CD14-positive monocyte (primary cell): Measurements from ENCODE around the gene PRLR. TPM values are rescaled to one million over a fixed set of nuclear protein-coding genes. Genes with fewer than 3 reads are reported as not detected.

Experiments
- DNase-seq, 3 donors: peaks; one replicate each; pipeline ENCODE4 v3.0.0-alpha.2; 2011 to 2022
- H2AFZ ChIP-seq: 2 replicates; pipeline ENCODE4 v1.6.0; 2012; ENCODE audit warnings: mild to moderate bottlenecking, low read depth, low read length, inconsistent platforms; ENCODE audit not compliant: insufficient read depth, poor library complexity, severe bottlenecking
- H3K27ac ChIP-seq, 2 donors: 1 replicate in 1 of 2; 2 replicates in 1 of 2; pipeline ENCODE4 v1.5.1; 2012 to 2013; ENCODE audit warnings: low read length in 2 of 2, control low read depth in 1 of 2, inconsistent platforms in 1 of 2, low read depth in 1 of 2, mild to moderate bottlenecking in 1 of 2
- H3K27me3 ChIP-seq, 2 donors: one replicate each; pipeline versions ENCODE4 v1.6.0 to v1.6.1; 2011 to 2013; ENCODE audit warnings: low read length in 2 of 2; ENCODE audit not compliant: control insufficient read depth in 2 of 2, insufficient read depth in 2 of 2
- H3K36me3 ChIP-seq, 2 donors: replicated peaks in 1 of 2; 1 replicate in 1 of 2; 2 replicates in 1 of 2; pipeline versions ENCODE4 v1.5.1 to v1.6.1; 2012 to 2013; ENCODE audit warnings: low read length in 2 of 2, control low read depth in 1 of 2, inconsistent platforms in 1 of 2, mild to moderate bottlenecking in 1 of 2; ENCODE audit not compliant: insufficient read depth in 2 of 2, control insufficient read depth in 1 of 2
- H3K4me1 ChIP-seq, 2 donors: 1 replicate in 1 of 2; 2 replicates in 1 of 2; pipeline versions ENCODE4 v1.5.1 to v1.6.1; 2012 to 2013; ENCODE audit warnings: low read length in 2 of 2, control low read depth in 1 of 2, inconsistent platforms in 1 of 2, mild to moderate bottlenecking in 1 of 2, moderate library complexity in 1 of 2; ENCODE audit not compliant: insufficient read depth in 2 of 2, control insufficient read depth in 1 of 2
- H3K4me2 ChIP-seq: replicated peaks from 2 replicates; pipeline ENCODE3; 2012; ENCODE audit warnings: low read length, moderate library complexity, mild to moderate bottlenecking; ENCODE audit not compliant: poor library complexity, severe bottlenecking; ENCODE audit errors: extremely low read depth
- H3K4me3 ChIP-seq, 3 experiments: fragments of 200-600 bp in 1 of 3; sonication (generic) in 1 of 3; replicated peaks in 1 of 3; 1 replicate in 2 of 3; 2 replicates in 1 of 3; pipeline ENCODE4 v1.5.1; 2011 to 2013; ENCODE audit warnings: low read length in 3 of 3, mild to moderate bottlenecking in 3 of 3, control low read depth in 2 of 3, low read depth in 2 of 3, inconsistent platforms in 1 of 3, moderate library complexity in 1 of 3
- H3K79me2 ChIP-seq: 2 replicates; pipeline ENCODE4 v1.6.0; 2012; ENCODE audit warnings: mild to moderate bottlenecking, control low read depth, inconsistent platforms, low read length, moderate library complexity; ENCODE audit not compliant: insufficient read depth
- H3K9ac ChIP-seq: 2 replicates; pipeline ENCODE4 v1.6.0; 2017; ENCODE audit warnings: low read length, mild to moderate bottlenecking; ENCODE audit not compliant: insufficient read depth, poor library complexity, severe bottlenecking
- H3K9me3 ChIP-seq, 2 donors: replicated peaks in 1 of 2; 1 replicate in 1 of 2; 2 replicates in 1 of 2; pipeline versions ENCODE4 v1.5.1 to v1.6.1; 2012 to 2013; ENCODE audit warnings: low read length in 2 of 2, control low read depth in 1 of 2; ENCODE audit not compliant: control insufficient read depth in 1 of 2, insufficient read depth in 1 of 2
- H4K20me1 ChIP-seq: 2 replicates; pipeline ENCODE4 v1.6.0; 2012; ENCODE audit warnings: mild to moderate bottlenecking, low read length, control low read depth, moderate library complexity; ENCODE audit not compliant: insufficient read depth
- H3K27ac Mint-ChIP-seq, 7 donors: one replicate each; pipeline ENCODE4 v1.8.0; 2020; ENCODE audit warnings: mild to moderate bottlenecking in 7 of 7, mixed read lengths in 7 of 7, moderate library complexity in 6 of 7, inconsistent platforms in 2 of 7
- H3K27me3 Mint-ChIP-seq, 3 donors: one replicate each; pipeline ENCODE4 v1.8.0; 2021 to 2022; ENCODE audit warnings: low read depth in 3 of 3, mild to moderate bottlenecking in 3 of 3, mixed read lengths in 3 of 3, moderate library complexity in 3 of 3, inconsistent platforms in 1 of 3
- H3K36me3 Mint-ChIP-seq, 2 donors: one replicate each; pipeline ENCODE4 v1.8.0; 2020; ENCODE audit warnings: mixed read lengths in 2 of 2, inconsistent platforms in 1 of 2, mild to moderate bottlenecking in 1 of 2
- H3K4me1 Mint-ChIP-seq: one replicate; pipeline ENCODE4 v1.8.0; 2020; ENCODE audit warnings: mild to moderate bottlenecking, mixed read lengths
- H3K4me3 Mint-ChIP-seq, 2 donors: one replicate each; pipeline ENCODE4 v1.8.0; 2020; ENCODE audit warnings: mild to moderate bottlenecking in 2 of 2, mixed read lengths in 2 of 2, moderate library complexity in 1 of 2
- H3K9me3 Mint-ChIP-seq, 7 donors: one replicate each; pipeline ENCODE4 v1.8.0; 2020 to 2022; ENCODE audit warnings: mixed read lengths in 7 of 7, mild to moderate bottlenecking in 6 of 7, moderate library complexity in 6 of 7, inconsistent platforms in 2 of 7
- CTCF ChIP-seq: fragments of 200-600 bp; IDR thresholded peaks from one replicate; pipeline ENCODE4 v1.8.0; 2022; ENCODE audit warnings: antibody characterized with exemption, mild to moderate bottlenecking
- WGBS: methylation state at CpG from one replicate; pipeline ENCODE4 v1.1.5; 2013; ENCODE audit warnings: missing lambda C conversion rate; ENCODE audit not compliant: insufficient coverage; 5-methylcytosine and 5-hydroxymethylcytosine counted together
- intact Hi-C, 2 donors: fragments of 100-400 bp; cut with micrococcal nuclease; formaldehyde crosslinking; loops; one replicate each; pipeline versions ENCODE4 v1.15.0 to v1.15.1; 2023
- polyA plus RNA-seq, 3 donors: library from polyadenylated mRNA; depleted of rRNA in 1 of 3; unstranded in 2 of 3; stranded (reverse) in 1 of 3; fragments of 300-500 nt in 2 of 3; fragments of >200 nt in 1 of 3; fragmentation: Illumina TruSeq in 2 of 3; gene quantifications; 1 replicate in 2 of 3; 2 replicates in 1 of 3; pipeline ENCODE4 v1.2.3, GENCODE V29; 2012 to 2021

Gene PRLR
- polyA plus RNA-seq, 3 donors: 0.12 to 1.7 (median 0.88) TPM

- intact Hi-C loops: no loop called here
- no peak overlapping the region for H2AFZ ChIP-seq
Observed at GRCh38 chr5:35009657-35010056, 220.6 kb downstream of the PRLR start.

GRCh38 chr5:35009019-35009418 lies 221.3 kb downstream of the PRLR start:
- Histone ChIP-seq H3K9me3 (no peaks in the 10 kb centered on the region), H3K9ac (no peak overlapping the region), H3K27me3 (peaks cover 0 to 2% of the 10 kb centered on the region in 2 donors), H3K4me2 (no peak overlapping the region), H3K4me3 (no peak overlapping the region), H4K20me1 (no peaks in the 10 kb centered on the region), H2AFZ (no peak overlapping the region), H3K4me1 (no peaks in the 10 kb centered on the region), H3K27ac (no peak overlapping the region), H3K79me2 (no peaks in the 10 kb centered on the region), H3K36me3 (no peaks in the 10 kb centered on the region)
- peaks cover 0 to 8% (median 7%) of the 10 kb centered on the region in 3 donors for H3K27me3 Mint-ChIP-seq
- no CpG with 5 or more reads among the region's 2 CpGs for WGBS
- intact Hi-C loops: no loop called here
- DNase-seq: no peak
- no peaks in the 10 kb centered on the region for H3K36me3 Mint-ChIP-seq
- no peak overlapping the region for H3K4me3 Mint-ChIP-seq
- H3K4me1 Mint-ChIP-seq: no peaks in the 10 kb centered on the region
- H3K27ac Mint-ChIP-seq: no peak overlapping the region
- H3K9me3 Mint-ChIP-seq: peaks cover 0 to 6% (median 2%) of the 10 kb centered on the region in 7 donors
- TF ChIP-seq CTCF: no peak

More at GRCh38 chr5:35009657-35010056, 220.6 kb downstream of the PRLR start:
- Histone ChIP-seq H3K4me2 (no peak overlapping the region), H3K27me3 (peaks cover 0 to 2% of the 10 kb centered on the region in 2 donors), H4K20me1 (no peaks in the 10 kb centered on the region), H3K79me2 (no peaks in the 10 kb centered on the region), H3K36me3 (no peaks in the 10 kb centered on the region), H3K4me1 (no peaks in the 10 kb centered on the region), H3K9ac (no peak overlapping the region), H3K27ac (no peak overlapping the region), H3K4me3 (no peak overlapping the region), H3K9me3 (no peaks in the 10 kb centered on the region)
- H3K27me3 Mint-ChIP-seq: peaks cover 0 to 8% (median 5%) of the 10 kb centered on the region in 3 donors
- peaks cover 0 to 6% (median 2%) of the 10 kb centered on the region in 7 donors for H3K9me3 Mint-ChIP-seq
- no peaks in the 10 kb centered on the region for H3K4me1 Mint-ChIP-seq
- no peak overlapping the region for H3K27ac Mint-ChIP-seq
- TF ChIP-seq CTCF: no peak
- no peak for DNase-seq
- H3K4me3 Mint-ChIP-seq: no peak overlapping the region
- WGBS: no CpG with 5 or more reads among the region's 3 CpGs
- H3K36me3 Mint-ChIP-seq: no peaks in the 10 kb centered on the region
